HG03045 (cell line): ENCODE measurements around the gene TFAP2D.

Experiments
- ATAC-seq: cut with Tn5 transposase; IDR thresholded peaks from one replicate; pipeline ENCODE4 v1.9.1; 2021; ENCODE audit warnings: mild to moderate bottlenecking, moderate library complexity; ENCODE audit not compliant: unreplicated experiment

The TFAP2D gene

GRCh38 chr6:50818020-50818419 lies 104.7 kb downstream of the TFAP2D start:
- ATAC-seq: no peak

GRCh38 chr6:50818673-50819072 lies 105.3 kb downstream of the TFAP2D start, which contains the start of gene TFAP2B:
Gene TFAP2B, plus strand, starts transcription at chr6:50818871. Its CDS starts 21 bp downstream, at chr6:50818892.
- no peak for ATAC-seq

GRCh38 chr6:50819466-50819903 lies 106.2 kb downstream of the TFAP2D start:
- no peak for ATAC-seq

GRCh38 chr6:50819904-50820868 lies 106.9 kb downstream of the TFAP2D start:
- ATAC-seq: no peak

GRCh38 chr6:50820869-50821264 lies 107.5 kb downstream of the TFAP2D start:
- no peak for ATAC-seq

GRCh38 chr6:50821441-50822077 lies 108.2 kb downstream of the TFAP2D start:
- no peak for ATAC-seq

- no peak for ATAC-seq
These were observed 108.8 kb downstream of the TFAP2D start for GRCh38 chr6:50822078-50822476.
